22Rv1 (cell line): ENCODE data around the gene GLA.

Experiments
- H3K27ac ChIP-seq: fragments of 450-650 bp; 2 replicates; pipeline ENCODE4 v1.5.1; 2017
- ZFX ChIP-seq: fragments of 450-650 bp; IDR thresholded peaks from 2 replicates; pipeline ENCODE4 v1.6.1; 2017; ENCODE audit warnings: antibody characterized with exemption, borderline replicate concordance
- TF ChIP-seq, protein P1 (sequence below): fragments of 450-650 bp; IDR thresholded peaks from 2 replicates; pipeline ENCODE4 v1.5.1; 2017; ENCODE audit warnings: mild to moderate bottlenecking

GLA gene

GRCh38 chrX:101388604-101389003, 19.1 kb downstream of the GLA start:
- TF ChIP-seq ZFX, result no peak
- TF ChIP-seq, protein P1, sequence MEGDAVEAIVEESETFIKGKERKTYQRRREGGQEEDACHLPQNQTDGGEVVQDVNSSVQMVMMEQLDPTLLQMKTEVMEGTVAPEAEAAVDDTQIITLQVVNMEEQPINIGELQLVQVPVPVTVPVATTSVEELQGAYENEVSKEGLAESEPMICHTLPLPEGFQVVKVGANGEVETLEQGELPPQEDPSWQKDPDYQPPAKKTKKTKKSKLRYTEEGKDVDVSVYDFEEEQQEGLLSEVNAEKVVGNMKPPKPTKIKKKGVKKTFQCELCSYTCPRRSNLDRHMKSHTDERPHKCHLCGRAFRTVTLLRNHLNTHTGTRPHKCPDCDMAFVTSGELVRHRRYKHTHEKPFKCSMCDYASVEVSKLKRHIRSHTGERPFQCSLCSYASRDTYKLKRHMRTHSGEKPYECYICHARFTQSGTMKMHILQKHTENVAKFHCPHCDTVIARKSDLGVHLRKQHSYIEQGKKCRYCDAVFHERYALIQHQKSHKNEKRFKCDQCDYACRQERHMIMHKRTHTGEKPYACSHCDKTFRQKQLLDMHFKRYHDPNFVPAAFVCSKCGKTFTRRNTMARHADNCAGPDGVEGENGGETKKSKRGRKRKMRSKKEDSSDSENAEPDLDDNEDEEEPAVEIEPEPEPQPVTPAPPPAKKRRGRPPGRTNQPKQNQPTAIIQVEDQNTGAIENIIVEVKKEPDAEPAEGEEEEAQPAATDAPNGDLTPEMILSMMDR, result no peak
- no peak overlapping the region for H3K27ac ChIP-seq

GRCh38 chrX:101386542-101386885, 21.2 kb downstream of the GLA start:
- no peak overlapping the region for H3K27ac ChIP-seq
- TF ChIP-seq, protein P1, result no peak
- no peak for TF ChIP-seq ZFX

DNA sequence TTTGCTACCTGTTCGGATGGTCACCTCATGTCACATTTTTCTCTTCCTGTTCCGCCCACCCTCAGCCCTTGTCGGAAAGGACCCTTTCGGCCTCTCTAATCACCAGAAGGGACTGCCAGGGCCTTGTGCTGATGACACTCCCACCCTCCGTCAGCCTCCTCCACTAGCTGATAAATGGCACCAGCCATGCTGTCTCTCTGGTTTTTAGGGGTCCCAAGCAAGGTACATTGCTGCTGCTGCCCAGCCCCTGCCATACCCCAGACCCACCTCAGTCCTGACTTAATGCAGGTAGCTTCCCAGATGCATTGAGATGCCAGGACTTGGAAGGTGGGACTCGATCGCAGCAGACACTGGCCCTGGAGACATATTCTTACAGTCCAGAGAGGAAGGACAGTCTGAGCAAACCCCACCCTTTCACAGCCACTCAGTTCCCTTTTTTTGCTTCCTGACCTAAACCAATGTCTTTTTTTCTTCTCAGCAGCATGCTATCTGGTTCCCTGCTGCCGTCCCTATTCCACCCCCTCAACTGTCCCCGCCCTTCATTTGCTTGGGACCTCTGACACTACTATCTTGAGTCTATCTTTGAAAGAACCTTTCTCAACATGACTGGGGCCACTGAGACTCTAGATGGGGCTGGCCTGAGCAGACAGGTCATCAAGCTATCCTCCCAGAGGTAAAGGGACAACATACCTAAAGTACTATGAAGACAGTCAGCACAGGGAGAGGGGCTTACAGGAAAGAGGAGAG, 21.8 kb downstream of the GLA start, which contains the start of gene BTK:
Gene BTK, minus strand, starts transcription at position 397 of the 747 bp plus-strand sequence. CDS start 10,907 bp downstream, outside the sequence.
- TF ChIP-seq, protein P1, result no peak
- H3K27ac ChIP-seq, result no peak within 1 kb of the TSS

GRCh38 chrX:101385026-101385684, 22.6 kb downstream of the GLA start:
- H3K27ac ChIP-seq, result no peak overlapping the region

GRCh38 chrX:101383679-101384205, 24.0 kb downstream of the GLA start:
- H3K27ac ChIP-seq, result no peak overlapping the region
- TF ChIP-seq, protein P1, result no peak

More at GRCh38 chrX:101385026-101385684, 22.6 kb downstream of the GLA start:
- TF ChIP-seq ZFX, result no peak
- TF ChIP-seq, protein P1, result no peak

DNA sequence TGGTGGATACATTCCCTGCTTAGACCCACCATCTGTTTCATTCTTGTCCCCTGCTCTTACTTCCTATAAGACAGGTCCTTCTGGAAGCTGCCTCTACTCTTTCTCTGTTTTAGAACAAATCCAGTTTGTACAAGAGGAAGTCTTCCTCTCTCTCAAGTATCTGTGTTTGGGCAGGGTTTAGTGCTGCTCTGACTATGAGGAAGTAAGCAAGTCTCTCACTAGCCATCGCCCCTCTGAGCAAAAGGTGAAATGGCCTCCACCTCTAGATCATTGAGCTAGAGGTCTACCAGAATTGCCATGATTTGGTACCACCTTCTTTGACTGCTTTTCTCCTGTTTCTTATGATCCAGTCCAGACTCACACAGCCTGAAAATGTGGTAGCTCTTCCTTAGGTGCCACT, 30.2 kb downstream of the GLA start:
- no peak overlapping the region for H3K27ac ChIP-seq
- TF ChIP-seq, protein P1, result no peak
- TF ChIP-seq ZFX, result no peak
